RWPE1 (cell line): ENCODE measurements around the gene EMILIN3.

Experiments used
- CTCF ChIA-PET: fragments of 350-600 bp; sonication (Branson Sonifier 250); formaldehyde crosslinking; extraction: SDS; loops from one replicate; lab custom pipeline; 2021; lab: Yijun Ruan, JAX
- POLR2A ChIA-PET: fragments of 400-600 bp; formaldehyde crosslinking; extraction: SDS; loops from one replicate; lab custom pipeline; 2020; ENCODE audit warnings: antibody characterized with exemption; ENCODE audit not compliant: low non-redundant PET; lab: Yijun Ruan, JAX
- DNase-seq: peaks from one replicate; pipeline ENCODE4 v3.0.0; 2012; ENCODE audit warnings: low spot score
- H3K27ac ChIP-seq: fragments of 450-650 bp; 2 replicates; pipeline ENCODE4 v1.5.1; 2017
- CTCF ChIP-seq: fragments of 450-650 bp; conservative IDR thresholded peaks from 2 replicates; pipeline ENCODE4 v1.5.1; 2017; ENCODE audit warnings: low read depth, mild to moderate bottlenecking

The EMILIN3 gene

GRCh38 chr20:41352666-41353065 lies 14.0 kb downstream of the EMILIN3 start:
- TF ChIP-seq CTCF, result no peak
- DNase-seq, result no peak
- H3K27ac ChIP-seq, result no peak overlapping the region
- POLR2A ChIA-PET, result no interaction called here
- CTCF ChIA-PET, result no interaction called here

GRCh38 chr20:41352106-41352505 lies 14.5 kb downstream of the EMILIN3 start:
- POLR2A ChIA-PET, result no interaction called here
- CTCF ChIA-PET, result no interaction called here
- H3K27ac ChIP-seq, result no peak overlapping the region
- TF ChIP-seq CTCF, result no peak
- DNase-seq, result no peak

GRCh38 chr20:41350408-41350962 lies 16.1 kb downstream of the EMILIN3 start:
- no peak for DNase-seq
- H3K27ac ChIP-seq, result no peak overlapping the region
- TF ChIP-seq CTCF, result no peak
- CTCF ChIA-PET, result interaction anchor here (0.6 to 1.5 kb wide), 8 partner anchors 10 to 1421 kb away, joined by 3 to 4 read pairs (median 3); partner anchors contain the start of gene LPIN3
- POLR2A ChIA-PET, result no interaction called here

- no peak for TF ChIP-seq CTCF
- peak overlapping the region; percentile 2; the same call in 1 of the 2 replicates for H3K27ac ChIP-seq
- POLR2A ChIA-PET, result no interaction called here
- CTCF ChIA-PET, result interaction anchor here (0.6 to 1.5 kb wide), 7 partner anchors 9 to 1421 kb away, joined by 3 to 5 read pairs (median 3); partner anchors contain the start of gene LPIN3
- DNase-seq, result no peak
Observed at GRCh38 chr20:41349943-41350342, 16.7 kb downstream of the EMILIN3 start.

GRCh38 chr20:41349266-41349665 lies 17.4 kb downstream of the EMILIN3 start:
- POLR2A ChIA-PET, result no interaction called here
- TF ChIP-seq CTCF, result no peak
- CTCF ChIA-PET, result interaction anchor here (1.1 to 1.5 kb wide), 3 partner anchors 9 to 389 kb away, joined by 4 to 5 read pairs (median 4); partner anchors contain the start of gene LPIN3
- H3K27ac ChIP-seq, result no peak overlapping the region
- DNase-seq, result no peak

- TF ChIP-seq CTCF, result no peak
- 0 out of 2 replicates have a peak overlapping the region, but pooled peaks have one; percentile 11 for H3K27ac ChIP-seq
- CTCF ChIA-PET, result interaction anchor here (0.6 kb wide), 1 partner anchor 135 kb away, joined by 3 read pairs; no protein-coding TSS in a partner anchor
- POLR2A ChIA-PET, result no interaction called here
- no peak for DNase-seq
Observed at GRCh38 chr20:41348430-41349172, 18.0 kb downstream of the EMILIN3 start.
